Suppressor macrophage (primary cell): Measurements from ENCODE around the gene CARD10.
"Not testable (repeated sequence)": the region's sequence is repeated elsewhere in the genome, so short reads cannot be mapped to it uniquely, and the experiment has no call there.

Source experiments
- DNase-seq, 4 experiments: peaks; one replicate each; pipeline ENCODE4 v3.0.0-alpha.2; 2020 to 2022

The CARD10 gene

GRCh38 chr22:37556710-37557109, 37.5 kb upstream of the CARD10 start:
- DNase-seq, result no peak

GRCh38 chr22:37555029-37555428, 35.8 kb upstream of the CARD10 start:
- peak in 1 of 4 experiments; percentile 1 for DNase-seq

GRCh38 chr22:37553725-37554124, 34.5 kb upstream of the CARD10 start:
- DNase-seq, result no peak

GRCh38 chr22:37552524-37553163, 33.4 kb upstream of the CARD10 start:
- DNase-seq, result no peak

GRCh38 chr22:37551981-37552380, 32.8 kb upstream of the CARD10 start:
- DNase-seq, result no peak

GRCh38 chr22:37550921-37551320, 31.7 kb upstream of the CARD10 start:
- not testable (repeated sequence) for DNase-seq

GRCh38 chr22:37549704-37550059, 30.5 kb upstream of the CARD10 start:
- no peak for DNase-seq

- no peak for DNase-seq
Measured at GRCh38 chr22:37547251-37547741, 28.1 kb upstream of the CARD10 start.

- DNase-seq, result no peak
Measured at GRCh38 chr22:37546437-37547250, 27.4 kb upstream of the CARD10 start.

- peak in 1 of 4 experiments; percentile 48 for DNase-seq
Measured at GRCh38 chr22:37545703-37546436, 26.7 kb upstream of the CARD10 start.

- DNase-seq, result peak; percentile 74 to 87 (median 81)
Measured at GRCh38 chr22:37544955-37545702, 25.9 kb upstream of the CARD10 start.

GRCh38 chr22:37542959-37543358, 23.7 kb upstream of the CARD10 start:
- no peak for DNase-seq

- DNase-seq, result peak; percentile 27 to 75 (median 60)
Measured at GRCh38 chr22:37542416-37542815, 23.2 kb upstream of the CARD10 start.

- not testable (repeated sequence) for DNase-seq
Measured at GRCh38 chr22:37539790-37540189, 20.6 kb upstream of the CARD10 start.

- DNase-seq, result peak; percentile 95 to 97 (median 96)
Measured at GRCh38 chr22:37538590-37539357, 19.6 kb upstream of the CARD10 start.

- no peak for DNase-seq
Measured at GRCh38 chr22:37535159-37535558, 15.9 kb upstream of the CARD10 start.

- DNase-seq, result no peak
Measured at GRCh38 chr22:37534445-37534844, 15.2 kb upstream of the CARD10 start.

- peak; percentile 63 to 85 (median 74) for DNase-seq
Measured at GRCh38 chr22:37533995-37534394, 14.8 kb upstream of the CARD10 start.

GRCh38 chr22:37529652-37530345, 10.6 kb upstream of the CARD10 start:
- peak; percentile 24 to 56 (median 52) for DNase-seq

- DNase-seq, result not testable (repeated sequence)
Measured at GRCh38 chr22:37527952-37528351, 8.7 kb upstream of the CARD10 start.
